K562 (cell line): ENCODE results near the gene MED15. TPM values are rescaled to one million over a fixed set of nuclear protein-coding genes. Genes with fewer than 3 reads are reported as not detected.

ENCODE experiments used
- BACH1 ChIP-seq: fragments of 200-800 bp; sonication (Bioruptor generic); IDR thresholded peaks from 2 replicates; pipeline ENCODE4 v1.6.1; 2016; ENCODE audit warnings: missing genetic modification characterization, missing compliant biosample characterization
- CEBPB ChIP-seq: fragments of 450-650 bp; IDR thresholded peaks from 2 replicates; pipeline ENCODE4 v1.6.1; 2016; ENCODE audit warnings: missing genetic modification characterization, missing compliant biosample characterization
- DACH1 ChIP-seq: fragments of 450-650 bp; IDR thresholded peaks from 2 replicates; pipeline ENCODE4 v1.6.1; 2018; ENCODE audit not compliant: partially characterized antibody
- DIDO1 ChIP-seq: fragments of 450-650 bp; IDR thresholded peaks from 2 replicates; pipeline ENCODE4 v1.6.1; 2016; ENCODE audit warnings: low read depth, missing biosample characterization, missing genetic modification characterization
- DPF2 ChIP-seq: fragments of 450-650 bp; IDR thresholded peaks from 2 replicates; pipeline ENCODE4 v1.6.1; 2016
- ETV5 ChIP-seq: sonication (generic); formaldehyde crosslinking; IDR thresholded peaks from 2 replicates; pipeline ENCODE4 v1.4.0; 2020; ENCODE audit warnings: low read depth, mild to moderate bottlenecking, missing genetic modification reagents
- NUFIP1 ChIP-seq: fragments of 450-650 bp; IDR thresholded peaks from 2 replicates; pipeline ENCODE4 v1.6.1; 2018; ENCODE audit not compliant: partially characterized antibody
- POLR2AphosphoS2 ChIP-seq: IDR thresholded peaks from 2 replicates; pipeline ENCODE4 v1.6.1; 2012; ENCODE audit warnings: low read length, improper control_type of control experiment
- PTTG1 ChIP-seq: fragments of 450-650 bp; IDR thresholded peaks from 2 replicates; pipeline ENCODE4 v1.6.1; 2016; ENCODE audit warnings: low read depth, mild to moderate bottlenecking, missing genetic modification characterization, missing compliant biosample characterization
- polyA plus RNA-seq, 8 experiments: library from polyadenylated mRNA; depleted of rRNA in 4 of 8; stranded (reverse) in 5 of 8; unstranded in 3 of 8; fragments of >200 nt; fragmentation: Nextera tagmentation in 2 of 8; fragmentation: Illumina TruSeq in 1 of 8; extraction: Ambion mirVana in 2 of 8; extraction: Trizol in 1 of 8; gene quantifications; 2 replicates each; pipeline versions ENCODE4 v1.2.1 to v1.2.3, GENCODE V29; 2011 to 2014; ENCODE audit warnings: inconsistent platforms in 1 of 8, missing spikeins in 1 of 8
- total RNA-seq, 7 experiments: library from RNA; depleted of rRNA in 6 of 7; stranded (reverse); fragments of >200 nt in 6 of 7; fragmentation: Illumina TruSeq in 2 of 7; extraction: Trizol in 2 of 7; gene quantifications; 2 replicates each; pipeline versions ENCODE4 v1.2.1 to v1.2.3, GENCODE V29; 2011 to 2021; ENCODE audit warnings: low replicate concordance in 1 of 7
- TF ChIP-seq, protein P1 (sequence below): fragments of 250-450 bp; sonication (Bioruptor Pico); IDR thresholded peaks from 2 replicates; pipeline ENCODE4 v1.5.0; 2022; ENCODE audit warnings: mild to moderate bottlenecking

Gene MED15
- total and polyA plus RNA-seq, 9 of the 15 experiments (the other 6 are each of a cell fraction or from before 2014, with no cell fraction given) = 4.0 to 271 (median 60.1) TPM

DNA sequence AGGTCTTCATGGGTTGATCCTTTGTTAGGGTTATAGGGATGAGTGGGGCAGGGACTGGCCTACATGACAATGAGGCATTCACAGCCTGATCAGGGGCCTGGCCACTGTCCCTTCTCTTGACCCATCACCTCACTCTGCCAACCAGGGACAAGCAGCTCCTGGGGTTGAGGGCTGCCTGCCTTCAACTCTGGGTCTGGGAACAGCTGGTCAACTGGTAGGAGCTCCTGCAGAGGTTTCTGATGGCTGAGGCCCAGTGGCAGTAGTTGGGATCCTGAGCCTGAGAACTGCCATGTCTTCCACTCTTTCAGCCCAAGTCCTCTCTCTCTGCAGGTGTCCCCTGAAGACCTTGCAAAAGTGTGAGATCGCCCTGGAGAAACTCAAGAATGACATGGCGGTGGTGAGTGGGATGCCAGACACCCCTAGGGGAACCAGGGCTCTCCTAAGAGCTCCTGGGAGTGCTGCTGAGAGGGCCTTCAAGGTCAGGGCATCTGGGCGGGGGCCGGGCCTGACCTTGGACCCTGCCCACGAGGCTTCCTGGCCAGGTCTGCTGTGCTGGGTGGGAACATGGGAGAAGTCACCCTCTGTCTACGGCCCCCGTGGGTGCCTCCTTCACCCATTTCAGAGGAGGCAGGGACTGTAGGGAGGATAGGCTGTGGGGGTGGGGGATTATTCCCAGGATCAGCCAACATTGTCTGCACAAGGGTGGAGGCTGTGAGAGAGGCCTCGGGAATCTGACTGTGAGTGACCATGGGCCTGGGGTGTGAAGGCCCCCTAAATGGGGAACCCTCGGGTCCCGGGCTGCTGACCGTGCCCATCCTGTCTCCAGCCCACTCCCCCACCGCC is 76.8 kb downstream of the MED15 start (continued):
- TF ChIP-seq PTTG1 = no peak
- no peak for TF ChIP-seq BACH1 (tag)
- no peak for TF ChIP-seq DPF2
- TF ChIP-seq POLR2AphosphoS2 = 0 out of 2 replicates have a peak, but pooled peaks have one; percentile 20
- TF ChIP-seq NUFIP1 = no peak
- TF ChIP-seq CEBPB (tag) = no peak
- TF ChIP-seq DACH1 = no peak
- TF ChIP-seq, protein P1, sequence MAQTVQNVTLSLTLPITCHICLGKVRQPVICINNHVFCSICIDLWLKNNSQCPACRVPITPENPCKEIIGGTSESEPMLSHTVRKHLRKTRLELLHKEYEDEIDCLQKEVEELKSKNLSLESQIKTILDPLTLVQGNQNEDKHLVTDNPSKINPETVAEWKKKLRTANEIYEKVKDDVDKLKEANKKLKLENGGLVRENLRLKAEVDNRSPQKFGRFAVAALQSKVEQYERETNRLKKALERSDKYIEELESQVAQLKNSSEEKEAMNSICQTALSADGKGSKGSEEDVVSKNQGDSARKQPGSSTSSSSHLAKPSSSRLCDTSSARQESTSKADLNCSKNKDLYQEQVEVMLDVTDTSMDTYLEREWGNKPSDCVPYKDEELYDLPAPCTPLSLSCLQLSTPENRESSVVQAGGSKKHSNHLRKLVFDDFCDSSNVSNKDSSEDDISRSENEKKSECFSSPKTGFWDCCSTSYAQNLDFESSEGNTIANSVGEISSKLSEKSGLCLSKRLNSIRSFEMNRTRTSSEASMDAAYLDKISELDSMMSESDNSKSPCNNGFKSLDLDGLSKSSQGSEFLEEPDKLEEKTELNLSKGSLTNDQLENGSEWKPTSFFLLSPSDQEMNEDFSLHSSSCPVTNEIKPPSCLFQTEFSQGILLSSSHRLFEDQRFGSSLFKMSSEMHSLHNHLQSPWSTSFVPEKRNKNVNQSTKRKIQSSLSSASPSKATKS (CRISPR knock-in tag) = no peak
- no peak for TF ChIP-seq ETV5
- no peak for TF ChIP-seq DIDO1 (tag)
